ENCODE results near the gene HACD2.

The HACD2 gene

DNA sequence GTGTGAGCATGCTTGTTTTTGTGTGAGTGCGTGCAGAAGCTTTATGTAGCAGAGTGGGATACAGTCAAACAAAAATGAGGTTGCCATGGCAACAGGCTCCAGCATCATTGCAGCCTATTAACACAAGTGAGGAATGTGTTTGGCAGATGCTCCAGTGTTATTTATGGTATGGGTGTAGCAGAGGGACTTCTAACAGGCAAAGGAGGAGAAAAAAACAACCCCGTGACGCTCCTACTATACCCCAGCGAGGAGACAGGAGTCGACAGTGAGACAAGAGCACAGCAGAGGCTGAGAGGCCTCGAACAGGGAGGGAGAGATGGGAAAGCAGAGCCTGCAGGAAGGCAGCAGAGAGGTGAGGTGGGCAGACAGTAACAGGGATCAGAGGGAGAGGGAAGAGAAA lies 140.8 kb downstream of the HACD2 start:
- no peak for DNase-seq

DNA sequence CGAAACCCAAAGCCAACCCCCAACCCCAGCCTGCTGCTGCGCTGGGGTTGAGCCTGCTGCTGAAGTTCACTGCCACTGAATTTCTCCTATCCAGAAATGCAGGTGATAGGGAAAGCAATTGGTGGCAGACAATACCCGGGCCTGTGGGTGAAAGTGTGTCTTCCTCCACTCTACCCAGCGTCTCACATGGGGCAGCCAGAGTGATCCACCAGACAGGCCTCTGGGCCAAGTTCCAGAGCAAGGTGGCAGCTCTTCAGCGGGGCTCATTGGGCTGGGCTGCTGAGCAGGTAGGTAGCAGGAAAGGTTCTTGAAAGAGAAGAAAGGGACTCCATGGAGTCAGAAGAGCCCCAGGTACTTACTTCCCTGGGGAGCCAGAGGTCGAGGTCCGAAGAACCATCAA lies 141.9 kb downstream of the HACD2 start:
- no peak for DNase-seq

GRCh38 chr3:123442125-123442524 lies 142.7 kb downstream of the HACD2 start:
- no peak for DNase-seq

All from CD4-positive, alpha-beta T cell treated with Interleukin-1 beta for 1 hour (primary cell).